Body of pancreas (tissue), 4 donors: ENCODE measurements around the gene NKD1.

Source experiments
- POLR2A ChIP-seq, 3 donors: fragments of 450-650 bp; IDR thresholded peaks; one replicate each; pipeline ENCODE4 v1.6.1; 2016; ENCODE audit warnings: antibody characterized with exemption in 3 of 3, mild to moderate bottlenecking in 2 of 3
- TF ChIP-seq, protein P1 (sequence below), 7 experiments: fragments of 450-650 bp in 4 of 7; fragments of 200-600 bp in 3 of 7; sonication (generic) in 3 of 7; IDR thresholded peaks; one replicate each; pipeline ENCODE4 v1.5.1; 2016 to 2019; ENCODE audit warnings: antibody characterized with exemption in 7 of 7

DNA sequence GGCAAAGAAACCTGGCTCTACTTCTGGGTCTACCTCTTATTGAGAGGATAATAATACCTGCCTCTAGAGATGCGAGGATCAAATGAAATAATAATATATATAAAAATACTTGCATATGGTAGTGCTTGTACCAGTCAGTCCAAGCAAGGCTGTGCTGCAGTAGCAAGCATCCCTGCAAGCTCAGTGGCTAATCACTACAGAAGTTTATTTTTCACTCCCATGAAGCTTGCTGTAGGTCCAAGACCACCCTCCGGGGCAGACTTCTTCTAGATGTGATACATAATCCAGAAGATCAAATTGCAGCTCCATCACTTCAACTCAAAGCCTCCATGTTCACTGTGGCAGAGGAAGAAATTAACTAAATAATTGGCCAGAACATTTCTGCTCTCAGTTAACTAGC, 48.9 kb upstream of the NKD1 start:
- TF ChIP-seq, protein P1, sequence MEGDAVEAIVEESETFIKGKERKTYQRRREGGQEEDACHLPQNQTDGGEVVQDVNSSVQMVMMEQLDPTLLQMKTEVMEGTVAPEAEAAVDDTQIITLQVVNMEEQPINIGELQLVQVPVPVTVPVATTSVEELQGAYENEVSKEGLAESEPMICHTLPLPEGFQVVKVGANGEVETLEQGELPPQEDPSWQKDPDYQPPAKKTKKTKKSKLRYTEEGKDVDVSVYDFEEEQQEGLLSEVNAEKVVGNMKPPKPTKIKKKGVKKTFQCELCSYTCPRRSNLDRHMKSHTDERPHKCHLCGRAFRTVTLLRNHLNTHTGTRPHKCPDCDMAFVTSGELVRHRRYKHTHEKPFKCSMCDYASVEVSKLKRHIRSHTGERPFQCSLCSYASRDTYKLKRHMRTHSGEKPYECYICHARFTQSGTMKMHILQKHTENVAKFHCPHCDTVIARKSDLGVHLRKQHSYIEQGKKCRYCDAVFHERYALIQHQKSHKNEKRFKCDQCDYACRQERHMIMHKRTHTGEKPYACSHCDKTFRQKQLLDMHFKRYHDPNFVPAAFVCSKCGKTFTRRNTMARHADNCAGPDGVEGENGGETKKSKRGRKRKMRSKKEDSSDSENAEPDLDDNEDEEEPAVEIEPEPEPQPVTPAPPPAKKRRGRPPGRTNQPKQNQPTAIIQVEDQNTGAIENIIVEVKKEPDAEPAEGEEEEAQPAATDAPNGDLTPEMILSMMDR (IDR thresholded peaks at IDR 0.05), result no peak
- TF ChIP-seq POLR2A (IDR thresholded peaks at IDR 0.05), result no peak
